GM21529 (cell line): ENCODE measurements around the gene GSC.
"Not testable (repeated sequence)": the region's sequence is repeated elsewhere in the genome, so short reads cannot be mapped to it uniquely, and the experiment has no call there.

Experiments used
- ATAC-seq: cut with Tn5 transposase; IDR thresholded peaks from one replicate; pipeline ENCODE4 v1.9.1; 2021; ENCODE audit not compliant: unreplicated experiment

Gene GSC

DNA sequence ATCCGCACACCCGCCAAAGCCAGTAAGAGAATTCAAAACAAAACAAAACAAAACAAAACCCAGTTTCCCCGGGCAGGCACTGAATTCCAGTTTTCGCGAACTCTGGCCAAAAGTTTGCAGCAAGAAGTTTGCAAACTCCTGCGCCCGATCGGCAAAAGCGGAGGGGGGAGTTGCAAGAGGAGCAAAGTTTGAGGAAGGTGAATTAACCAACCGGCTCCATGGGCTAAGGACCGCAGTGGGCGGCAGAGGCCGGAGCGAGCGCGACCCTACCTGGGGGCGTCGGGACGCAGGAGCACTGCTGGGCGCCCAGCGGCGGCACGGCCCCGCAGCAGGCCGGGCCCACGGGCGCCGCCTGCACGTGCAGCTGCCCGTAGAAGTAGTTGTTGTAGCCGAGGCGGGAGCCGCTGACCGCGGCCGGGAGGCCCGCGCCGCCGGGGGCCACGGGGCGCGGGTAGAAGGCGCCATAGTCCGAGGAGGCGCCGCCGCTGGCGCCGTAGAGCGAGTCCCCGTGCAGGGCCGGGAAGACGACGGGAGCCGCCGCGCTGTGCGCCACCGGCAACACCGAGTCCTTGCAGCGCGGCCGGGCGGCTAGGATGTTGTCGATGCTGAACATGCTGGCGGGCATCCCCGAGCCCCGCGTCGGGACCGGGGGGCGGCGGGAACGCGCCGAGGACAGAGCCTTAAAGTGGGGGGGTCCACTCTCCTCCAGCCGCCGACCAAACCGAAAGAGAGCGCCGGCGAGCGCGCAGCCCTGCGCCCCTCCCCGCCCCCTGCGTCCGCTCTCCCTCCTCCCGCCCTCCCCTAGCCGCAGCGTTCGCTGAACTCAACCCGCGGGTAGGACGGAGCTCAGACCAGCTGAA, at the start of gene GSC:
GSC (minus strand) TSS at position 723 of the 860 bp plus-strand sequence; CDS start at position 625, 98 bp downstream.
- ATAC-seq = no peak

- no peak for ATAC-seq
Observed at GRCh38 chr14:94819531-94819930, 49.6 kb upstream of the GSC start.

DNA sequence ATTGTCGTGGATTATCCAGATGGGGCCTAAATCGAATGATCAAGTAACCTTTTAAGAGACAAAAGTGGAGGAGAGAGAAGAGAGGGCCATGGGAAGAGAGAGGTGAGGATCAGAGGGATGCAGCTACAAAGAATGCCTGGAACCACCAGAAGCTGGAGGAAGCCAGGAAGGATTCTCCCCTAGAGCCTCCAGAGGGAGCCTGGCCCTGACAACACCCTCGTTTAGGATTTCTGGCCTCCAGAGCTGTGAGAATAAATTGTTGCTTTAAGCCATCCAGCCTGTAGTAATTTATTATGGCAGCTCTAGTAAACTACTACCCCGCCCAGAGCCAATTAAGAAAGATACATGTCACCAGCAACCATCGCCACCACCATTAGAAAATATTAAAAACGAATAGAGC, 46.2 kb upstream of the GSC start:
- ATAC-seq = no peak

- ATAC-seq = no peak
Observed at GRCh38 chr14:94805680-94806288, 35.9 kb upstream of the GSC start.

GRCh38 chr14:94801225-94801624, 31.3 kb upstream of the GSC start:
- no peak for ATAC-seq

GRCh38 chr14:94800764-94801163, 30.9 kb upstream of the GSC start:
- ATAC-seq = not testable (repeated sequence)

- ATAC-seq = no peak
Observed at GRCh38 chr14:94797887-94798286, 28.0 kb upstream of the GSC start.

DNA sequence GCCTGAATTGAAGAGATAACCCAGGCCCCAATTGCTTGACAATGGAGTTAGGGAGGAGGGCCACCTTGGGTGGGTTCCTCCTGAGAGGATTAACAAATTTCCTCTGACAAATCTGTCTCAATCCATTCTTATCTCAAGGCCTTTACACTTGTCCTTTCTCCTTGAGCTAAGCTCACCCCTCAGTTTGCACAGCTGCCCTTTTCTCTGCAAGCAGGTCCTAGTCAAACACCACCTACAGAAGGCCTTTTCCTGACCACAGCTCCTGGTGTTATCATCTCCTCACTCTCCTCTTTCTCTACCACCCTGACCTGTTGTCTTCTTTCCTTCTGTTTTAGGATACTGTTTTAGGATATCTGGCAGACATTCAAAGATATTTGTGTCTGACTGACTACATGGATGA, 26.4 kb upstream of the GSC start:
- ATAC-seq = no peak

DNA sequence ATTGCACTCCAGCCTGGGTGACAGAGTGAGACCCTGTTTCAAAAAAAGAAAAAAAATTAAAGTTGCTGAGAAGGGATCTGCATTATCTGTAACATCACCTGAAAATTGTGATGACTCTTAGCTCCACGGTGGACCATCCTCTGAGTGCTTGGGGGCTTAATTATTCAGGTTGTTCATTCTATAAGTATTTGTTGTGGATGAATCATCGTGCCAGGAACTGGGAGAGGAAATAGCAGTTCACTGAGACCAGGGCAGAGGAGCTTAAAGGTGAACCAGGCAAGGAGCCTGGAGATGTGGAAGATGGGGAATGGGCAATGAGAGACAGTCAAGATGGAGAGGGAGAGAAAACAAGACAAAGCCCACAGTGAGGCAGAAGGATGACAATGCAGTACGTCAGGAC, 25.5 kb upstream of the GSC start:
- ATAC-seq = no peak

DNA sequence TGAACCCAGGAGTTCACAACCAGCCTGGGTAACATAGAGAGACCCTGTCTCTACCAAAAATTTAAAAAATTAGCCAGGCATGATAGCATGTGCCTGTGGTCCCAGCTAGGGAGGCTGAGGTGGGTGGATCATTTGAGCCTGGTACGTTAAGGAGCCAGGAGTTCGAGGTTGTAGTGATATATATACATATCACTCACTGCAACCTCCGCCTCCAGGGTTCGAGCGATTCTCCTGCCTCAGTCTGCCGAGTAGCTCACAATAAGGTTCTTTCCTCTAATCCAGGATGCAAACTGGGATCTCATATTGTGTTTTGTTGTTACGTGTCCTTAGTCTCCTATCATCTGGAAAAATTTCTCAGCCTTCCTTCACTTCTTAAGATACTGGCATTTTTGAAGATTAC, 24.0 kb upstream of the GSC start:
- no peak for ATAC-seq

DNA sequence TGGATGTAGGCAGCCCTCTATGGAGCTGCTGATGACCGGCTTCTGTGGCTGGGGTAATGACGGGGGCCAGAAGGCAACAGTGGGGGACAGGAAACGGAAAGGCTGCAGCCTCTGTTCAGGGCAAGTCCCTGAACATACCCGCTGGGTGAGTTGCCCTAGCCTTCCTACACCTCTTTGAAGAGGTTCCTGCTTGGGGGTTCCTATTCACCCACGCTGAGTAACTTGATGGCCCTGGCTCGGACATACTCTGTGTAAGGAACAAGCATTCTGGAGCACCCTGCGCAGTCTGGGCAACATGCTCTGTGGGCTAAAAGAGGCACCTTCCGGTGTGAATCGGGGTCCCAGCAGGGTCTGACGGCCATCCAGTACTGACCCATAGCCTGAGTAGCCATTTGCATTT, 17.7 kb upstream of the GSC start:
- ATAC-seq = no peak

DNA sequence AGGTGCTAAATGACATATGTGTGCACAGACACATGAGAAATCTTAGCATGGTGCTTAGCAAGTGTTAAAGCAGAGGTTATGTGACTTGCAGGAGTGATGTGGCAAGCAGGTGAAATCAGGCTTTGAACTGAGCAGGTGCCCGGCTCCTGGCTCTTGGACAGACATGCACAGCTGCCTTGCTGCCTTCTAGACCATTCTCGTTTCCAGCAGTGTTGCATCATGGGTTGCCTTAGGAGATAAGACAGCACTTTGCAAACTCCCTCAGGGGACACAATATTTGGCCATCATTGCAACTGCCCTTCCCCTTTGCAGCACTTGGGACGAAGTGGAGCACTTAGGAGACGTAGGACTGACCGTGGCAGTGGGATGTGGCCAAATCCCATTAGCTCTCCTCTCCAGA, 17.2 kb upstream of the GSC start:
- ATAC-seq = no peak

- ATAC-seq = no peak
Observed at GRCh38 chr14:94780536-94781399, 10.9 kb upstream of the GSC start.

DNA sequence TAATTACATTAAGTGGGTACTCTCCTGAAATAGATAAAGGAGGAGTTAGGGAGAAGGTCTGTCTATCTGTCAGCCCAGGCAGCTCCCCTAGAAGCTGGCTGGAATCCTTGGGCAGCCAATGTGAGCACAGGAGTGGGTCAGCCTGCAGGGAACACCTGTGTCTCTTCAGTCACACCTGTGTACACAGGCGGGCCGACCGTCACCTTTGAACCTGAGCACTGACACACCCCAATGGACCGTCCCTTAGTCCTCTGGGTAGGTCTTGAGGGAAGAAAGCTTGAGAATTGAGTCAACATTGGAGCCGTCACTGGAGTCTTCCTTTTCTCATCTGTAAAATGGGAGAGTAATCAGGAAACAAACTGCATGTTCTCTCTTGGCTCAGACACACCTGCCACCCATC, 9.8 kb upstream of the GSC start:
- no peak for ATAC-seq

DNA sequence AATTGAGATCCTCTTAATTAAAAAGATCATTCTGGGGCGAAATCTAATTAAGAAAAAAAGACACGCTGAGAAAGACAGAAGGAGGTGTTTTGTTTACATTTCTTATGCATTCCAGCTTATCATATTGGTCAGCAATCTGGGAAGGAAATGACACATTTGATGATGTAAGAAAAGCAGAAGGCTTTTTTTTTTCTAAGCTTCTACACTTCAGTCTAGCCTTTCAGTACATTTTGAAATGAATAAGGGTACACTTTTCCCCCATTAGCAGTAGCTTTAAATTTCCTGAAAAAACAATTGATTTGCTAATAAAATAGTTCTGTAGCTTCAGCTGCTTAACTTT, 5.9 kb upstream of the GSC start:
- ATAC-seq = no peak

DNA sequence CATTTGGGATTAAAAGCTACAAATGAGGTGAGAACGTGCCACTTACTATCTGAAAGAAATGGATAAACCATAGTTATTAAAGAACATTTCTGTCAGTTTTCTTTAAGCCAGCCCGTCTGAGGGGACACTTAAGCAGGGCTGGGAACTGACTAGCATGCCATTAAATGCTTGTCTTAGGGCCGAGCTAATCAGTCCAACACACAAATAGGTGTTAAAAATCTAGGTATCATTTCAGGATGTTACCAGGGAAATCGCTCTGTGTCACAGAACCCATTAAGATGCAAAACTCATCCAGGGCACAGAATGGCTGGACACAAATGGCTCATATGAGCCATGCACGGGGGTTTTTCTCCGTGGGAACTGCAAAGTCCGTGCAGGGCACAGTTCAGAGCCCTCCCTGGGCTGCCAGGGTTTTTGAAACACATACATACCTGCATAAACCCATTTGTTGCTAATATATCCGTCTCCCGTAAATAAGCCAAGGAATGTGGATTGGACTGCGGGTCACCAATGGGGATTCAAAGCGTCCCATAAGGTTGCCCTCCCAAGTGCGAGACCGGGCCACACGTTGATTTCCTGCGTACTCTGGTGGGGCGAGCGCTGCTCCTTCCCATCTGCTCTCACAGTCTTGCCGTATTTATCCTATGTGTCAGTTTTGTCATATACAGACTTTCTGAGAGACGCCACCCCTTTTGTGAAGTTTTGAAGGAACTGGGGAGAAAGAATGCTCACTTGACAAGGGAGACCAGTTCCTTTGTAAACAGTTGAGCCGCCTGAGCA, 5.4 kb upstream of the GSC start:
- ATAC-seq = no peak

DNA sequence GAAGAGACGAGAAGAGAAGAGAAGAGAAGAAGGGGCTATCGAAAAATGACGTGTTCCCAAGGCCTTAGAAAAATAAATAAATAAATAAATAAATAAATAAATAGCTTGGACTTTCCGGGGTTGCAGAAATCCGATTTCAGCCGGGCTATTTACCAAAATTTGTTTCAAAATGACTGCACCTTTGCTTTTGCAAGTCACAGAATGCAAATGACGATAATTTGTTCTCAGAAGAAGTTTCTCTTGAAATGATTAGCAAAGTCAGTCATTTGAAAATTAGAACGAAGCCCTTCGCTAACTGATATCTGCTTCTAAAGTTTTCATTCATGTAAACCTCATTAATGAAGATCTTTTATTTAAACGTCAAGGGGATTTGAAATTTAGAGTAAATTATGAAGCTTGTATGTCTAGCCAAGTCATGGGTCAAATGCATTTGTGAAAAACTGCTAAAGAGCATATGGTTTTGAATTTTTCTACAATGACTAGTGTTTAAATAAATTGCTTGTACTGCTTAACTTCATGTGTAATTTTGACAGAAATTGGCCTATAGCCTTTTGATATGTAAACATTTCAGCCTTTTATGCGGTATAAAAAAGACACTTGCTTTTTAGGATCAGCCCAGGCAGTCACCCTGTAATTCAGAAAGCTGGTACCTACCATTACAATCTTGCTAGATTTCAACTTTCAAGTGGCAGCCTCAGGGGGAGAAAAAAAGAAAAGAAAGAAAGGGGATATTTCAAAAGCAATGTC, 4.6 kb upstream of the GSC start:
- ATAC-seq = no peak

- no peak for ATAC-seq
Observed at GRCh38 chr14:94773655-94774343, 3.9 kb upstream of the GSC start.

- no peak for ATAC-seq
Observed at GRCh38 chr14:94773061-94773648, 3.2 kb upstream of the GSC start.
